HepG2 (cell line): ENCODE measurements around the gene CEP63. TPM values are rescaled to one million over a fixed set of nuclear protein-coding genes. Genes with fewer than 3 reads are reported as not detected.

Source experiments
- ATAC-seq: fragments of 200-7000 bp; cut with Tn5 transposase; 3 replicates; pipeline ENCODE4 v1.9.1; 2020; ENCODE audit warnings: mild to moderate bottlenecking, moderate library complexity
- BruUV-seq: library from RNA; stranded (reverse); fragments of 400-500 nt; replicated peaks from 2 replicates; lab custom pipeline; 2021; lab: Mats Ljungman, UMichigan
- CTCF ChIA-PET: fragments of 300-600 bp; formaldehyde crosslinking; extraction: SDS; loops from one replicate; lab custom pipeline; 2021; ENCODE audit warnings: low total read pairs, inconsistent platforms, low intra/inter-chr PET ratio; lab: Yijun Ruan, JAX
- POLR2A ChIA-PET: fragments of 350-600 bp; sonication (Branson Sonifier 250); formaldehyde crosslinking; loops from one replicate; lab custom pipeline; 2020; ENCODE audit warnings: antibody characterized with exemption, inconsistent platforms; lab: Yijun Ruan, JAX
- DNase-seq: peaks from one replicate; pipeline ENCODE4 v3.0.0-alpha.2; 2015; ENCODE audit warnings: low spot score
- FAIRE-seq: peaks from 3 replicates; lab custom pipeline; 2011; peaks lifted over from hg19 to GRCh38; lab: Jason Lieb, UNC
- H2AFZ ChIP-seq: one replicate; pipeline ENCODE4 v1.6.1; 2011; ENCODE audit warnings: low read length, inconsistent platforms
- H3K27ac ChIP-seq: fragments of 300-600 bp; 3 replicates; pipeline ENCODE4 v1.8.0; 2011; ENCODE audit warnings: mixed run types, mild to moderate bottlenecking, mixed read lengths, low read length, inconsistent platforms; ENCODE audit not compliant: insufficient read depth; ENCODE audit errors: extremely low read length
- H3K27me3 ChIP-seq, 2 experiments: fragments of 200-600 bp in 1 of 2; 2 replicates in 1 of 2; 3 replicates in 1 of 2; pipeline versions ENCODE4 v1.6.0 to v1.8.0; 2011; ENCODE audit warnings: low read length in 2 of 2, mild to moderate bottlenecking in 2 of 2, moderate library complexity in 2 of 2, inconsistent platforms in 1 of 2; ENCODE audit not compliant: insufficient read depth in 2 of 2, control insufficient read depth in 1 of 2
- H3K36me3 ChIP-seq, 2 experiments: fragments of 200-600 bp in 1 of 2; replicated peaks in 1 of 2; 2 replicates in 1 of 2; 3 replicates in 1 of 2; pipeline versions ENCODE4 v1.5.1 to v1.8.0; 2011; ENCODE audit warnings: low read length in 2 of 2, inconsistent platforms in 1 of 2; ENCODE audit not compliant: insufficient read depth in 2 of 2, control insufficient read depth in 1 of 2
- H3K4me1 ChIP-seq: 2 replicates; pipeline ENCODE4 v1.5.1; 2012; ENCODE audit warnings: low read length, inconsistent platforms; ENCODE audit not compliant: insufficient read depth
- H3K4me2 ChIP-seq: 2 replicates; pipeline ENCODE4 v1.6.0; 2011; ENCODE audit warnings: low read depth, low read length, inconsistent platforms
- H3K4me3 ChIP-seq, 3 experiments: fragments of 200-600 bp in 1 of 3; sonication (generic), shearing (Covaris generic) in 1 of 3; replicated peaks in 1 of 3; 2 replicates each; pipeline ENCODE4 v1.5.1; 2011 to 2016; ENCODE audit warnings: low read length in 3 of 3, inconsistent platforms in 2 of 3, low read depth in 2 of 3, mild to moderate bottlenecking in 2 of 3, control low read depth in 1 of 3, mixed read lengths in 1 of 3; ENCODE audit not compliant: insufficient read depth in 1 of 3
- H3K79me2 ChIP-seq: one replicate; pipeline ENCODE4 v1.6.1; 2011; ENCODE audit warnings: low read length, inconsistent platforms; ENCODE audit not compliant: insufficient read depth
- H3K9ac ChIP-seq: 2 replicates; pipeline ENCODE4 v1.6.0; 2011; ENCODE audit warnings: mild to moderate bottlenecking, low read depth, low read length, inconsistent platforms; ENCODE audit not compliant: insufficient read depth
- H3K9me3 ChIP-seq: 2 replicates; pipeline ENCODE4 v1.5.1; 2012; ENCODE audit warnings: mild to moderate bottlenecking, low read length
- H4K20me1 ChIP-seq: 2 replicates; pipeline ENCODE4 v1.6.0; 2011; ENCODE audit warnings: inconsistent platforms, mild to moderate bottlenecking, low read length, moderate library complexity; ENCODE audit not compliant: insufficient read depth
- ZNF780A ChIP-seq: sonication (generic); formaldehyde crosslinking; IDR thresholded peaks from 2 replicates; pipeline ENCODE4 v1.8.0; 2022; ENCODE audit warnings: mild to moderate bottlenecking, missing genetic modification reagents, moderate library complexity
- WGBS: methylation state at CpG from one replicate; pipeline ENCODE4 v1.1.6; 2017; ENCODE audit warnings: low lambda C conversion rate; 5-methylcytosine and 5-hydroxymethylcytosine counted together
- in situ Hi-C: cut with HindIII; loops from 2 replicates; pipeline ENCODE4 v1.10.0; 2017; ENCODE audit warnings: low pct_unique_long_range_greater_than_20kb; ENCODE audit not compliant: extremely low pct_ligation_motif_present
- intact Hi-C: fragments of 100-400 bp; cut with micrococcal nuclease; formaldehyde crosslinking; loops from one replicate; pipeline ENCODE4 v1.10.0; 2022; ENCODE audit not compliant: unreplicated experiment
- polyA plus RNA-seq, 8 experiments: library from polyadenylated mRNA; depleted of rRNA in 3 of 8; stranded (reverse) in 7 of 8; unstranded in 1 of 8; fragments of >200 nt; fragmentation: Illumina TruSeq in 4 of 8; extraction: Trizol in 4 of 8; gene quantifications; 2 replicates each; pipeline versions ENCODE4 v1.2.1 to v1.2.3, GENCODE V29; 2011 to 2016; ENCODE audit warnings: low read depth in 4 of 8, missing spikeins in 1 of 8, mixed read lengths in 1 of 8; ENCODE audit not compliant: insufficient read depth in 1 of 8
- total RNA-seq, 5 experiments: library from RNA; depleted of rRNA; stranded (reverse); fragments of >200 nt; fragmentation: Illumina TruSeq; extraction: Trizol; gene quantifications; 2 replicates each; pipeline ENCODE4 v1.2.3, GENCODE V29; 2016; ENCODE audit warnings: low read depth in 1 of 5

The CEP63 gene
- total and polyA plus RNA-seq, 2 of the 13 experiments (the other 11 are each of a cell fraction or from before 2014, with no cell fraction given): 7.2 to 18.4 TPM

GRCh38 chr3:134623615-134624245, 137.9 kb downstream of the CEP63 start:
- H3K79me2 ChIP-seq: no peaks in the 10 kb centered on the region
- H3K4me1 ChIP-seq: 0 out of 2 replicates have a peak, but pooled peaks cover 8% of the 10 kb centered on the region
- WGBS: 40% methylated on average over 6 of the region's 7 CpGs
- no peak for TF ChIP-seq ZNF780A (CRISPR knock-in tag)
- H3K9ac ChIP-seq: no peak overlapping the region
- no peak overlapping the region for H3K4me2 ChIP-seq
- CTCF ChIA-PET: no interaction called here
- POLR2A ChIA-PET: no interaction called here
- no peaks in the 10 kb centered on the region for H3K36me3 ChIP-seq
- H3K27ac ChIP-seq: no peak overlapping the region
- in situ Hi-C loops: loop anchor here (25.0 kb wide), 2 partner anchors 889 to 1264 kb away; no protein-coding TSS in a partner anchor
- H3K9me3 ChIP-seq: no peaks in the 10 kb centered on the region
- FAIRE-seq: no peak
- H3K27me3 ChIP-seq: peaks cover 0 to 3% of the 10 kb centered on the region in 2 experiments; a peak in 1 of 5 replicates
- DNase-seq: no peak
- no peak for ATAC-seq
- intact Hi-C loops: no loop called here
- no TSS peak for BruUV-seq
- H2AFZ ChIP-seq: no peak overlapping the region
- no peaks in the 10 kb centered on the region for H4K20me1 ChIP-seq
- no peak overlapping the region for H3K4me3 ChIP-seq

Other genes with a start within 250 kb of the CEP63 start
- gene RYK, start 235.2 kb upstream of the CEP63 start, total RNA-seq (2016; rRNA removed; fragmentation: Illumina TruSeq; extraction: Trizol): 58.7 and 66.2 TPM in 2 replicates
- 30.8 and 35.0 TPM in 2 replicates for gene RYK, start 235.2 kb upstream of the CEP63 start, polyA plus RNA-seq (2011; rRNA removed)
- 11.5 and 17.3 TPM in 2 replicates for gene AMOTL2, start 111.6 kb upstream of the CEP63 start, total RNA-seq (2016; rRNA removed; fragmentation: Illumina TruSeq; extraction: Trizol)
- gene AMOTL2, start 111.6 kb upstream of the CEP63 start, polyA plus RNA-seq (2011; rRNA removed): 14.0 and 18.5 TPM in 2 replicates
- gene ANAPC13, start 72 bp upstream of the CEP63 start, total RNA-seq (2016; rRNA removed; fragmentation: Illumina TruSeq; extraction: Trizol): 69.1 and 95.1 TPM in 2 replicates
- 30.1 and 48.7 TPM in 2 replicates for gene ANAPC13, start 72 bp upstream of the CEP63 start, polyA plus RNA-seq (2011; rRNA removed)
- gene KY, start 165.0 kb downstream of the CEP63 start, total RNA-seq (2016; rRNA removed; fragmentation: Illumina TruSeq; extraction: Trizol): not detected in 2 replicates
- gene KY, start 165.0 kb downstream of the CEP63 start, polyA plus RNA-seq (2011; rRNA removed): not detected in 2 replicates